Measurements from ENCODE around the gene ESYT3.

GRCh38 chr3:138394156-138394555 lies 40.3 kb upstream of the ESYT3 start:
- TF ChIP-seq CTCF (IDR thresholded peaks at IDR 0.05) = no peak
- TF ChIP-seq POLR2A (IDR thresholded peaks at IDR 0.05) = no peak
